K562 (cell line): Measurements from ENCODE around the gene FKRP.

Experiments used
- ARHGAP35 ChIP-seq: fragments of 450-650 bp; IDR thresholded peaks from 2 replicates; pipeline ENCODE4 v1.6.1; 2018; ENCODE audit not compliant: partially characterized antibody
- ATF3 ChIP-seq, 2 experiments: fragments of 450-650 bp in 1 of 2; sonication (generic) in 1 of 2; formaldehyde crosslinking in 1 of 2; IDR thresholded peaks in 1 of 2; conservative IDR thresholded peaks in 1 of 2; 2 replicates each; pipeline versions ENCODE4 v1.6.1 to v1.8.1; 2016 to 2023; ENCODE audit warnings: mild to moderate bottlenecking in 2 of 2, moderate library complexity in 2 of 2, inconsistent platforms in 1 of 2, missing genetic modification reagents in 1 of 2
- CBX2 ChIP-seq: fragments of 200-600 bp; sonication (generic); IDR thresholded peaks from one replicate; pipeline ENCODE4 v1.6.1; 2012; ENCODE audit warnings: mild to moderate bottlenecking, low read length, inconsistent platforms; ENCODE audit not compliant: insufficient read depth, poor library complexity, severe bottlenecking
- CTCF ChIP-seq, 3 experiments: IDR thresholded peaks in 2 of 3; conservative IDR thresholded peaks in 1 of 3; 2 replicates each; pipeline ENCODE4 v1.5.1; 2011 to 2012; ENCODE audit warnings: low read length in 3 of 3, mild to moderate bottlenecking in 3 of 3, control low read depth in 2 of 3, improper control_type of control experiment in 1 of 3, inconsistent platforms in 1 of 3, low read depth in 1 of 3, mixed read lengths in 1 of 3, moderate library complexity in 1 of 3; ENCODE audit not compliant: insufficient read depth in 2 of 3
- HNRNPK ChIP-seq: fragments of 200-400 bp; formaldehyde crosslinking; IDR thresholded peaks from one replicate; pipeline ENCODE4 v1.6.1; 2018; ENCODE audit warnings: mild to moderate bottlenecking, low read depth, low read length; ENCODE audit not compliant: poor library complexity, severe bottlenecking
- JUNB ChIP-seq: fragments of 450-650 bp; formaldehyde crosslinking; conservative IDR thresholded peaks from 2 replicates; pipeline ENCODE4 v1.4.0; 2020; ENCODE audit warnings: mild to moderate bottlenecking
- MED1 ChIP-seq: sonication (generic); formaldehyde crosslinking; IDR thresholded peaks from 2 replicates; pipeline ENCODE4 v1.8.1; 2023; ENCODE audit warnings: missing genetic modification reagents, borderline replicate concordance
- RBM17 ChIP-seq: fragments of 200-400 bp; formaldehyde crosslinking; IDR thresholded peaks from 2 replicates; pipeline ENCODE4 v1.6.1; 2017; ENCODE audit warnings: low read depth, mild to moderate bottlenecking, low read length, borderline replicate concordance
- RNF2 ChIP-seq: sonication (generic); IDR thresholded peaks from 2 replicates; pipeline ENCODE4 v1.6.1; 2016
- TEAD2 ChIP-seq: fragments of 450-650 bp; IDR thresholded peaks from 2 replicates; pipeline ENCODE4 v1.6.1; 2016; ENCODE audit warnings: missing genetic modification characterization, control low read depth, missing compliant biosample characterization
- TF ChIP-seq, protein P1 (sequence below): fragments of 200-800 bp; sonication (Bioruptor generic); IDR thresholded peaks from 2 replicates; pipeline ENCODE4 v1.6.1; 2016; ENCODE audit warnings: missing genetic modification characterization, missing compliant biosample characterization
- TF ChIP-seq, protein P2 (sequence below): fragments of 450-650 bp; IDR thresholded peaks from 2 replicates; pipeline ENCODE4 v1.6.1; 2018; ENCODE audit warnings: mild to moderate bottlenecking, low read depth; ENCODE audit not compliant: partially characterized antibody

DNA sequence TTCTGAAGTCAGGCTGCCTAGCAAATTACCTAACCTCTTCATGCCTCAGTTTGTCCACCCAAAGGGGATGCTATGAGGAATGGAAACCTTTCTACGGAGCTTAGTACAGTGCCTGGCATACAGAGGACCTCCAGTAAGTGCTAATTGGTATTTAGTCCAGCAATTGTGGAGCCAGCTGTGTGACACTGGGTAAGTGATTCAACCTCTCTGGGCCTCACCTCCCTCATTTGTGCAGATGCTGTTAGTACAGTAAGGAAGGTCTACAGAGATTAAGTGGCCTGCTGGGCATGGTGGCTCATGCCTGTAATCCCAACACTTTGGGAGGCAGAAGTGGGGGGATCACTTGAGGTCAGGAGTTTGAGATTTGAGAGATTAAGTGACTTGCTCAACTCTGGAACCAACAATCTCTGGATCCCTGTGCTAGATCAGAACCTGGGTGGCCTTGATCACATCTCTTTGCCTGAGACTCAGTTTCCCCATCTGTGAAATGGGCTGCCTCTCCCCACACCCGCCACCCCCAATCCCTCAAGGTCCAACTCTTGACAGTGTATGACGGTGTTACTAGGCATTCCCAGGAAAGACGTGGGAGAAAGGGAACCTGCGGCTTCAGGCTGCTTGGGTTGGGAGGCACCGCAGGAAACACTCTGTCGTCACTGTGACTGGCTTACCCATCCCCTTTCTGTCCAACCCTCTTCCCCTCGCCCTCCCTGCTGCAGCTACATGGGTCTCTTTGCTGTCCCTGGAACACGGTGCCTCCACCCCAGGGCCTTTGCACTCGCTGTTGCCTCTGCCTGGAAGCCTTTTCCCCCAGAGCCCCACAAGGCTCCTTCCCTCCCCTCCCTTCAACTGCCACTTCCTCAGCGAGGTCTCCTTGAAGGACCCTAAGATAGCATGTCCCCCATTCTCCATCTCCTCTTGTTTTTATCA, 47.2 kb upstream of the FKRP start:
- TF ChIP-seq TEAD2: no peak
- TF ChIP-seq ATF3 (IDR thresholded peaks at IDR 0.05): no peak
- TF ChIP-seq ATF3 (CRISPR knock-in tag; conservative IDR thresholded peaks at IDR 0.05): no peak
- no peak for TF ChIP-seq RNF2
- TF ChIP-seq JUNB (CRISPR knock-in tag): no peak
- TF ChIP-seq ARHGAP35: no peak
- TF ChIP-seq, protein P1, sequence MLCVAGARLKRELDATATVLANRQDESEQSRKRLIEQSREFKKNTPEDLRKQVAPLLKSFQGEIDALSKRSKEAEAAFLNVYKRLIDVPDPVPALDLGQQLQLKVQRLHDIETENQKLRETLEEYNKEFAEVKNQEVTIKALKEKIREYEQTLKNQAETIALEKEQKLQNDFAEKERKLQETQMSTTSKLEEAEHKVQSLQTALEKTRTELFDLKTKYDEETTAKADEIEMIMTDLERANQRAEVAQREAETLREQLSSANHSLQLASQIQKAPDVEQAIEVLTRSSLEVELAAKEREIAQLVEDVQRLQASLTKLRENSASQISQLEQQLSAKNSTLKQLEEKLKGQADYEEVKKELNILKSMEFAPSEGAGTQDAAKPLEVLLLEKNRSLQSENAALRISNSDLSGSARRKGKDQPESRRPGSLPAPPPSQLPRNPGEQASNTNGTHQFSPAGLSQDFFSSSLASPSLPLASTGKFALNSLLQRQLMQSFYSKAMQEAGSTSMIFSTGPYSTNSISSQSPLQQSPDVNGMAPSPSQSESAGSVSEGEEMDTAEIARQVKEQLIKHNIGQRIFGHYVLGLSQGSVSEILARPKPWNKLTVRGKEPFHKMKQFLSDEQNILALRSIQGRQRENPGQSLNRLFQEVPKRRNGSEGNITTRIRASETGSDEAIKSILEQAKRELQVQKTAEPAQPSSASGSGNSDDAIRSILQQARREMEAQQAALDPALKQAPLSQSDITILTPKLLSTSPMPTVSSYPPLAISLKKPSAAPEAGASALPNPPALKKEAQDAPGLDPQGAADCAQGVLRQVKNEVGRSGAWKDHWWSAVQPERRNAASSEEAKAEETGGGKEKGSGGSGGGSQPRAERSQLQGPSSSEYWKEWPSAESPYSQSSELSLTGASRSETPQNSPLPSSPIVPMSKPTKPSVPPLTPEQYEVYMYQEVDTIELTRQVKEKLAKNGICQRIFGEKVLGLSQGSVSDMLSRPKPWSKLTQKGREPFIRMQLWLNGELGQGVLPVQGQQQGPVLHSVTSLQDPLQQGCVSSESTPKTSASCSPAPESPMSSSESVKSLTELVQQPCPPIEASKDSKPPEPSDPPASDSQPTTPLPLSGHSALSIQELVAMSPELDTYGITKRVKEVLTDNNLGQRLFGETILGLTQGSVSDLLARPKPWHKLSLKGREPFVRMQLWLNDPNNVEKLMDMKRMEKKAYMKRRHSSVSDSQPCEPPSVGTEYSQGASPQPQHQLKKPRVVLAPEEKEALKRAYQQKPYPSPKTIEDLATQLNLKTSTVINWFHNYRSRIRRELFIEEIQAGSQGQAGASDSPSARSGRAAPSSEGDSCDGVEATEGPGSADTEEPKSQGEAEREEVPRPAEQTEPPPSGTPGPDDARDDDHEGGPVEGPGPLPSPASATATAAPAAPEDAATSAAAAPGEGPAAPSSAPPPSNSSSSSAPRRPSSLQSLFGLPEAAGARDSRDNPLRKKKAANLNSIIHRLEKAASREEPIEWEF: no peak
- TF ChIP-seq RBM17: no peak
- TF ChIP-seq CTCF (IDR thresholded peaks at IDR 0.05 in 2 of 3, conservative IDR thresholded peaks at IDR 0.05 in 1 of 3; ENCODE audit: insufficient read depth in 2 of 3, low read depth in 1 of 3, low read length in 3 of 3): no peak
- TF ChIP-seq HNRNPK: no peak
- no peak for TF ChIP-seq MED1
- TF ChIP-seq, protein P2, sequence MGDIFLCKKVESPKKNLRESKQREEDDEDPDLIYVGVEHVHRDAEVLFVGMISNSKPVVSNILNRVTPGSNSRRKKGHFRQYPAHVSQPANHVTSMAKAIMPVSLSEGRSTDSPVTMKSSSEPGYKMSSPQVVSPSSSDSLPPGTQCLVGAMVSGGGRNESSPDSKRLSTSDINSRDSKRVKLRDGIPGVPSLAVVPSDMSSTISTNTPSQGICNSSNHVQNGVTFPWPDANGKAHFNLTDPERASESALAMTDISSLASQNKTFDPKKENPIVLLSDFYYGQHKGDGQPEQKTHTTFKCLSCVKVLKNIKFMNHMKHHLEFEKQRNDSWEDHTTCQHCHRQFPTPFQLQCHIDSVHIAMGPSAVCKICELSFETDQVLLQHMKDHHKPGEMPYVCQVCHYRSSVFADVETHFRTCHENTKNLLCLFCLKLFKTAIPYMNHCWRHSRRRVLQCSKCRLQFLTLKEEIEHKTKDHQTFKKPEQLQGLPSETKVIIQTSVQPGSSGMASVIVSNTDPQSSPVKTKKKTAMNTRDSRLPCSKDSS: no peak
- TF ChIP-seq CBX2: no peak
